GM23338 (cell line): ENCODE data around the gene RIGI.

Experiments
- EZH2 ChIP-seq: fragments of 200-600 bp; sonication (generic); IDR thresholded peaks from one replicate; pipeline ENCODE4 v1.8.0; 2017; ENCODE audit warnings: antibody characterized with exemption, mild to moderate bottlenecking, low read depth; ENCODE audit not compliant: unreplicated experiment
- EZH2phosphoT487 ChIP-seq: fragments of 200-600 bp; sonication (generic); IDR thresholded peaks from one replicate; pipeline ENCODE4 v1.8.1; 2018; ENCODE audit warnings: antibody characterized with exemption; ENCODE audit not compliant: unreplicated experiment
- POLR2AphosphoS5 ChIP-seq: IDR thresholded peaks from 2 replicates; pipeline ENCODE4 v1.6.1; 2016; ENCODE audit warnings: antibody characterized with exemption, low read depth
- ZNF331 ChIP-seq: fragments of 250-450 bp; sonication (Bioruptor Pico); IDR thresholded peaks from 2 replicates; pipeline ENCODE4 v1.5.0; 2020; ENCODE audit warnings: low read depth, mild to moderate bottlenecking, moderate library complexity
- TF ChIP-seq, protein P1 (sequence below), 2 experiments: fragments of 200-600 bp in 1 of 2; sonication (generic) in 1 of 2; conservative IDR thresholded peaks; 2 replicates each; pipeline versions ENCODE4 v1.5.1 to v1.6.1; 2016 to 2017; ENCODE audit warnings: antibody characterized with exemption in 2 of 2, low read depth in 2 of 2, mild to moderate bottlenecking in 2 of 2, moderate library complexity in 1 of 2
- TF ChIP-seq, protein P2 (sequence below): fragments of 250-450 bp; sonication (Bioruptor Pico); IDR thresholded peaks from 2 replicates; pipeline ENCODE4 v1.5.0; 2020; ENCODE audit warnings: mild to moderate bottlenecking, moderate library complexity
- TF ChIP-seq, protein P3 (sequence below): IDR thresholded peaks from one replicate; pipeline ENCODE4 v1.6.1; 2018; ENCODE audit warnings: antibody characterized with exemption; ENCODE audit not compliant: unreplicated experiment

DNA sequence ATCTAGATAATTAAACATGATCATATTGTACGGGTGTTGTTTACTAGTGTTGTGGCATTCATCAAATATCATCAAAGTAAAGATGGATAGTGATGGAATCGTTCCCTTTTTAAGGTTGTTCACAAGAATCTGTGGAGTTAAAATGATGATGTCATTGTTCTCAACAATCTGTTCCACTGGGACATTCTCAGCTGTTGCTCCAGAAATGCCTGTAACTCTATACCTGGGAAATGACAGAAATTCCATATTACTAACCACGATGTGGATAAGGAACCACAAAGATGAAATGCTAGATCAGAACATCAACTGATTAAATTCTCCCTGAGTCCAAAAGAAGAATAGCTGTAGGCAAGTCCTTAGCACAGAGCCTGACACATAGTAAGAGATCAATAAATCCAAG is 38.0 kb downstream of the RIGI start:
- TF ChIP-seq, protein P1, sequence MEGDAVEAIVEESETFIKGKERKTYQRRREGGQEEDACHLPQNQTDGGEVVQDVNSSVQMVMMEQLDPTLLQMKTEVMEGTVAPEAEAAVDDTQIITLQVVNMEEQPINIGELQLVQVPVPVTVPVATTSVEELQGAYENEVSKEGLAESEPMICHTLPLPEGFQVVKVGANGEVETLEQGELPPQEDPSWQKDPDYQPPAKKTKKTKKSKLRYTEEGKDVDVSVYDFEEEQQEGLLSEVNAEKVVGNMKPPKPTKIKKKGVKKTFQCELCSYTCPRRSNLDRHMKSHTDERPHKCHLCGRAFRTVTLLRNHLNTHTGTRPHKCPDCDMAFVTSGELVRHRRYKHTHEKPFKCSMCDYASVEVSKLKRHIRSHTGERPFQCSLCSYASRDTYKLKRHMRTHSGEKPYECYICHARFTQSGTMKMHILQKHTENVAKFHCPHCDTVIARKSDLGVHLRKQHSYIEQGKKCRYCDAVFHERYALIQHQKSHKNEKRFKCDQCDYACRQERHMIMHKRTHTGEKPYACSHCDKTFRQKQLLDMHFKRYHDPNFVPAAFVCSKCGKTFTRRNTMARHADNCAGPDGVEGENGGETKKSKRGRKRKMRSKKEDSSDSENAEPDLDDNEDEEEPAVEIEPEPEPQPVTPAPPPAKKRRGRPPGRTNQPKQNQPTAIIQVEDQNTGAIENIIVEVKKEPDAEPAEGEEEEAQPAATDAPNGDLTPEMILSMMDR (conservative IDR thresholded peaks at IDR 0.05; ENCODE audit: low read depth in 2 of 2), result no peak
- TF ChIP-seq POLR2AphosphoS5 (no peak), EZH2phosphoT487 (no peak), ZNF331 (CRISPR knock-in tag) (no peak), EZH2 (no peak)
- TF ChIP-seq, protein P2, sequence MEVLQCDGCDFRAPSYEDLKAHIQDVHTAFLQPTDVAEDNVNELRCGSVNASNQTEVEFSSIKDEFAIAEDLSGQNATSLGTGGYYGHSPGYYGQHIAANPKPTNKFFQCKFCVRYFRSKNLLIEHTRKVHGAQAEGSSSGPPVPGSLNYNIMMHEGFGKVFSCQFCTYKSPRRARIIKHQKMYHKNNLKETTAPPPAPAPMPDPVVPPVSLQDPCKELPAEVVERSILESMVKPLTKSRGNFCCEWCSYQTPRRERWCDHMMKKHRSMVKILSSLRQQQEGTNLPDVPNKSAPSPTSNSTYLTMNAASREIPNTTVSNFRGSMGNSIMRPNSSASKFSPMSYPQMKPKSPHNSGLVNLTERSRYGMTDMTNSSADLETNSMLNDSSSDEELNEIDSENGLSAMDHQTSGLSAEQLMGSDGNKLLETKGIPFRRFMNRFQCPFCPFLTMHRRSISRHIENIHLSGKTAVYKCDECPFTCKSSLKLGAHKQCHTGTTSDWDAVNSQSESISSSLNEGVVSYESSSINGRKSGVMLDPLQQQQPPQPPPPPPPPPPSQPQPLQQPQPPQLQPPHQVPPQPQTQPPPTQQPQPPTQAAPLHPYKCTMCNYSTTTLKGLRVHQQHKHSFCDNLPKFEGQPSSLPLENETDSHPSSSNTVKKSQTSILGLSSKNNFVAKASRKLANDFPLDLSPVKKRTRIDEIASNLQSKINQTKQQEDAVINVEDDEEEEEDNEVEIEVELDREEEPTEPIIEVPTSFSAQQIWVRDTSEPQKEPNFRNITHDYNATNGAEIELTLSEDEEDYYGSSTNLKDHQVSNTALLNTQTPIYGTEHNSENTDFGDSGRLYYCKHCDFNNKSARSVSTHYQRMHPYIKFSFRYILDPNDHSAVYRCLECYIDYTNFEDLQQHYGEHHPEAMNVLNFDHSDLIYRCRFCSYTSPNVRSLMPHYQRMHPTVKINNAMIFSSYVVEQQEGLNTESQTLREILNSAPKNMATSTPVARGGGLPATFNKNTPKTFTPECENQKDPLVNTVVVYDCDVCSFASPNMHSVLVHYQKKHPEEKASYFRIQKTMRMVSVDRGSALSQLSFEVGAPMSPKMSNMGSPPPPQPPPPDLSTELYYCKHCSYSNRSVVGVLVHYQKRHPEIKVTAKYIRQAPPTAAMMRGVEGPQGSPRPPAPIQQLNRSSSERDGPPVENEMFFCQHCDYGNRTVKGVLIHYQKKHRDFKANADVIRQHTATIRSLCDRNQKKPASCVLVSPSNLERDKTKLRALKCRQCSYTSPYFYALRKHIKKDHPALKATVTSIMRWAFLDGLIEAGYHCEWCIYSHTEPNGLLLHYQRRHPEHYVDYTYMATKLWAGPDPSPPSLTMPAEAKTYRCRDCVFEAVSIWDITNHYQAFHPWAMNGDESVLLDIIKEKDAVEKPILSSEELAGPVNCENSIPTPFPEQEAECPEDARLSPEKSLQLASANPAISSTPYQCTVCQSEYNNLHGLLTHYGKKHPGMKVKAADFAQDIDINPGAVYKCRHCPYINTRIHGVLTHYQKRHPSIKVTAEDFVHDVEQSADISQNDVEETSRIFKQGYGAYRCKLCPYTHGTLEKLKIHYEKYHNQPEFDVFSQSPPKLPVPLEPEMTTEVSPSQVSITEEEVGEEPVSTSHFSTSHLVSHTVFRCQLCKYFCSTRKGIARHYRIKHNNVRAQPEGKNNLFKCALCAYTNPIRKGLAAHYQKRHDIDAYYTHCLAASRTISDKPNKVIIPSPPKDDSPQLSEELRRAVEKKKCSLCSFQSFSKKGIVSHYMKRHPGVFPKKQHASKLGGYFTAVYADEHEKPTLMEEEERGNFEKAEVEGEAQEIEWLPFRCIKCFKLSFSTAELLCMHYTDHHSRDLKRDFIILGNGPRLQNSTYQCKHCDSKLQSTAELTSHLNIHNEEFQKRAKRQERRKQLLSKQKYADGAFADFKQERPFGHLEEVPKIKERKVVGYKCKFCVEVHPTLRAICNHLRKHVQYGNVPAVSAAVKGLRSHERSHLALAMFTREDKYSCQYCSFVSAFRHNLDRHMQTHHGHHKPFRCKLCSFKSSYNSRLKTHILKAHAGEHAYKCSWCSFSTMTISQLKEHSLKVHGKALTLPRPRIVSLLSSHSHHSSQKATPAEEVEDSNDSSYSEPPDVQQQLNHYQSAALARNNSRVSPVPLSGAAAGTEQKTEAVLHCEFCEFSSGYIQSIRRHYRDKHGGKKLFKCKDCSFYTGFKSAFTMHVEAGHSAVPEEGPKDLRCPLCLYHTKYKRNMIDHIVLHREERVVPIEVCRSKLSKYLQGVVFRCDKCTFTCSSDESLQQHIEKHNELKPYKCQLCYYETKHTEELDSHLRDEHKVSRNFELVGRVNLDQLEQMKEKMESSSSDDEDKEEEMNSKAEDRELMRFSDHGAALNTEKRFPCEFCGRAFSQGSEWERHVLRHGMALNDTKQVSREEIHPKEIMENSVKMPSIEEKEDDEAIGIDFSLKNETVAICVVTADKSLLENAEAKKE (CRISPR knock-in tag), result no peak
- TF ChIP-seq, protein P3, sequence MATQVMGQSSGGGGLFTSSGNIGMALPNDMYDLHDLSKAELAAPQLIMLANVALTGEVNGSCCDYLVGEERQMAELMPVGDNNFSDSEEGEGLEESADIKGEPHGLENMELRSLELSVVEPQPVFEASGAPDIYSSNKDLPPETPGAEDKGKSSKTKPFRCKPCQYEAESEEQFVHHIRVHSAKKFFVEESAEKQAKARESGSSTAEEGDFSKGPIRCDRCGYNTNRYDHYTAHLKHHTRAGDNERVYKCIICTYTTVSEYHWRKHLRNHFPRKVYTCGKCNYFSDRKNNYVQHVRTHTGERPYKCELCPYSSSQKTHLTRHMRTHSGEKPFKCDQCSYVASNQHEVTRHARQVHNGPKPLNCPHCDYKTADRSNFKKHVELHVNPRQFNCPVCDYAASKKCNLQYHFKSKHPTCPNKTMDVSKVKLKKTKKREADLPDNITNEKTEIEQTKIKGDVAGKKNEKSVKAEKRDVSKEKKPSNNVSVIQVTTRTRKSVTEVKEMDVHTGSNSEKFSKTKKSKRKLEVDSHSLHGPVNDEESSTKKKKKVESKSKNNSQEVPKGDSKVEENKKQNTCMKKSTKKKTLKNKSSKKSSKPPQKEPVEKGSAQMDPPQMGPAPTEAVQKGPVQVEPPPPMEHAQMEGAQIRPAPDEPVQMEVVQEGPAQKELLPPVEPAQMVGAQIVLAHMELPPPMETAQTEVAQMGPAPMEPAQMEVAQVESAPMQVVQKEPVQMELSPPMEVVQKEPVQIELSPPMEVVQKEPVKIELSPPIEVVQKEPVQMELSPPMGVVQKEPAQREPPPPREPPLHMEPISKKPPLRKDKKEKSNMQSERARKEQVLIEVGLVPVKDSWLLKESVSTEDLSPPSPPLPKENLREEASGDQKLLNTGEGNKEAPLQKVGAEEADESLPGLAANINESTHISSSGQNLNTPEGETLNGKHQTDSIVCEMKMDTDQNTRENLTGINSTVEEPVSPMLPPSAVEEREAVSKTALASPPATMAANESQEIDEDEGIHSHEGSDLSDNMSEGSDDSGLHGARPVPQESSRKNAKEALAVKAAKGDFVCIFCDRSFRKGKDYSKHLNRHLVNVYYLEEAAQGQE, result no peak
